Measurements from ENCODE around the gene BABAM2. TPM values are rescaled to one million over a fixed set of nuclear protein-coding genes. Genes with fewer than 3 reads are reported as not detected.

The BABAM2 gene
- total RNA-seq, 1 donor from 2014 or later: 43.5 TPM

- peaks cover 26% of the 10 kb centered on the region for H3K4me1 Mint-ChIP-seq
- H3K4me3 Mint-ChIP-seq: no peak overlapping the region
- no peaks in the 10 kb centered on the region for H3K27me3 Mint-ChIP-seq (ENCODE audit: low read depth)
- no peaks in the 10 kb centered on the region for H3K36me3 Mint-ChIP-seq
- no peaks in the 10 kb centered on the region for H3K9me3 Mint-ChIP-seq
- TF ChIP-seq CTCF (IDR thresholded peaks at IDR 0.05; ENCODE audit: unreplicated experiment): no peak
- H3K27ac Mint-ChIP-seq: no peak overlapping the region
- DNase-seq (ENCODE audit: low spot score in 2 of 2, unreplicated experiment in 2 of 2): no peak
Measured at GRCh38 chr2:28226558-28226957, 336.0 kb downstream of the BABAM2 start.

- Mint-ChIP-seq H3K9me3 (no peaks in the 10 kb centered on the region), H3K36me3 (no peaks in the 10 kb centered on the region), H3K4me1 (peaks cover 26% of the 10 kb centered on the region), H3K4me3 (no peak overlapping the region), H3K27ac (no peak overlapping the region), H3K27me3 (ENCODE audit: low read depth) (no peaks in the 10 kb centered on the region)
- no peak for DNase-seq (ENCODE audit: low spot score in 2 of 2, unreplicated experiment in 2 of 2)
- TF ChIP-seq CTCF (IDR thresholded peaks at IDR 0.05; ENCODE audit: unreplicated experiment): no peak
Measured at GRCh38 chr2:28227498-28227897, 337.0 kb downstream of the BABAM2 start.

GRCh38 chr2:28228434-28228995 lies 338.0 kb downstream of the BABAM2 start:
- TF ChIP-seq CTCF (IDR thresholded peaks at IDR 0.05; ENCODE audit: unreplicated experiment): no peak
- Mint-ChIP-seq H3K4me1 (peaks cover 30% of the 10 kb centered on the region), H3K9me3 (no peaks in the 10 kb centered on the region), H3K27ac (no peak overlapping the region), H3K36me3 (no peaks in the 10 kb centered on the region), H3K4me3 (no peak overlapping the region), H3K27me3 (ENCODE audit: low read depth) (no peaks in the 10 kb centered on the region)
- DNase-seq (ENCODE audit: low spot score in 2 of 2, unreplicated experiment in 2 of 2): no peak

GRCh38 chr2:28231110-28231631 lies 340.6 kb downstream of the BABAM2 start:
- H3K9me3 Mint-ChIP-seq: no peaks in the 10 kb centered on the region
- H3K36me3 Mint-ChIP-seq: peaks cover 2% of the 10 kb centered on the region
- peaks cover 19% of the 10 kb centered on the region for H3K4me1 Mint-ChIP-seq
- no peak overlapping the region for H3K27ac Mint-ChIP-seq
- no peak overlapping the region for H3K4me3 Mint-ChIP-seq
- TF ChIP-seq CTCF (IDR thresholded peaks at IDR 0.05; ENCODE audit: unreplicated experiment): no peak
- H3K27me3 Mint-ChIP-seq (ENCODE audit: low read depth): no peaks in the 10 kb centered on the region
- no peak for DNase-seq (ENCODE audit: low spot score in 2 of 2, unreplicated experiment in 2 of 2)

GRCh38 chr2:28232295-28232694 lies 341.8 kb downstream of the BABAM2 start:
- Mint-ChIP-seq H3K27me3 (ENCODE audit: low read depth) (no peaks in the 10 kb centered on the region), H3K4me3 (no peak overlapping the region), H3K27ac (no peak overlapping the region), H3K9me3 (no peaks in the 10 kb centered on the region), H3K36me3 (peaks cover 5% of the 10 kb centered on the region), H3K4me1 (peaks cover 13% of the 10 kb centered on the region)
- no peak for DNase-seq (ENCODE audit: low spot score in 2 of 2, unreplicated experiment in 2 of 2)
- no peak for TF ChIP-seq CTCF (IDR thresholded peaks at IDR 0.05; ENCODE audit: unreplicated experiment)

Data from mesothelial cell of epicardium (in vitro differentiated cells).